ENCODE results near the gene KCNJ9.

DNA sequence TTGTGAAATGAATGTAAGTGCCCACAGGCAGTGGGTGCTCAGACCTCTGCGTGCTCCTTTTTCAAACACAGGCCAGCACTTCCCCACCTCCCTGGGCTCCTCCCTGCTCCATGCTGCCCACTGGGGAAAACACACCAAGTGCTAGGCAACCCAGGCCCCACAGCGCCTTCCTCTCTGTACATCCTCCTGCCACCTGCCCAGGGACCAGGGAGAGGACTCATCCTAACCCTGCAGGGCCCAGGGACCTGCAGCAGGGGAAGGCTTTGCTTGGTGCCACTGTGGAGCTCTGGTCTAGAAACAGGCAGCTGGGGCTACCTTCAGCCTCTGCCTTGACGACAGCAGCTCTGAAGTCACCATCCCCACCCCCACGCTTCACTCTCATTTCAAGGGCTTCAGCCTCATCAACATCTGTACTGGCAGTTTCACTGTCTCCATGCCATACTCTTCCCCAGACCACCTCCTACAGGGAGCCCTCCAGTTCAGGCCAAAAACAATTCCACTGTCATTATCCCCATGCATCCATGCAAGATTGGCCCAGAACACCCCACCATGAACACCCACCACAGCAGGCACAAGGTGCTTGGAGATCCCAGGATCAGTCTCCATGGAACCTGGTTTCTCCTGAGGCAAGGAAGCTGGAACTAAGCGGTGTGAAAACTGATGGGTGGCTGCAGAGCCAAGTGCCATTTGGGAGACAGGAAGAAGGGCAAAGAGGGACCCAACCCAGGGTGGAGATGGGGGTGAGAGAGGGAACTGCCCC lies 16.0 kb downstream of the KCNJ9 start:
- TF ChIP-seq MXI1 (conservative IDR thresholded peaks at IDR 0.05; ENCODE audit: poor library complexity, severe bottlenecking): no peak
- TF ChIP-seq, protein P1, sequence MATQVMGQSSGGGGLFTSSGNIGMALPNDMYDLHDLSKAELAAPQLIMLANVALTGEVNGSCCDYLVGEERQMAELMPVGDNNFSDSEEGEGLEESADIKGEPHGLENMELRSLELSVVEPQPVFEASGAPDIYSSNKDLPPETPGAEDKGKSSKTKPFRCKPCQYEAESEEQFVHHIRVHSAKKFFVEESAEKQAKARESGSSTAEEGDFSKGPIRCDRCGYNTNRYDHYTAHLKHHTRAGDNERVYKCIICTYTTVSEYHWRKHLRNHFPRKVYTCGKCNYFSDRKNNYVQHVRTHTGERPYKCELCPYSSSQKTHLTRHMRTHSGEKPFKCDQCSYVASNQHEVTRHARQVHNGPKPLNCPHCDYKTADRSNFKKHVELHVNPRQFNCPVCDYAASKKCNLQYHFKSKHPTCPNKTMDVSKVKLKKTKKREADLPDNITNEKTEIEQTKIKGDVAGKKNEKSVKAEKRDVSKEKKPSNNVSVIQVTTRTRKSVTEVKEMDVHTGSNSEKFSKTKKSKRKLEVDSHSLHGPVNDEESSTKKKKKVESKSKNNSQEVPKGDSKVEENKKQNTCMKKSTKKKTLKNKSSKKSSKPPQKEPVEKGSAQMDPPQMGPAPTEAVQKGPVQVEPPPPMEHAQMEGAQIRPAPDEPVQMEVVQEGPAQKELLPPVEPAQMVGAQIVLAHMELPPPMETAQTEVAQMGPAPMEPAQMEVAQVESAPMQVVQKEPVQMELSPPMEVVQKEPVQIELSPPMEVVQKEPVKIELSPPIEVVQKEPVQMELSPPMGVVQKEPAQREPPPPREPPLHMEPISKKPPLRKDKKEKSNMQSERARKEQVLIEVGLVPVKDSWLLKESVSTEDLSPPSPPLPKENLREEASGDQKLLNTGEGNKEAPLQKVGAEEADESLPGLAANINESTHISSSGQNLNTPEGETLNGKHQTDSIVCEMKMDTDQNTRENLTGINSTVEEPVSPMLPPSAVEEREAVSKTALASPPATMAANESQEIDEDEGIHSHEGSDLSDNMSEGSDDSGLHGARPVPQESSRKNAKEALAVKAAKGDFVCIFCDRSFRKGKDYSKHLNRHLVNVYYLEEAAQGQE (IDR thresholded peaks at IDR 0.05; ENCODE audit: borderline replicate concordance): no peak

Measured in neural cell (in vitro differentiated cells).